ENCODE measurements around the gene POLR3H. TPM values are rescaled to one million over a fixed set of nuclear protein-coding genes. Genes with fewer than 3 reads are reported as not detected.
A peak's percentile ranks its signal among the peaks of the same experiment; 100 is the strongest.

The POLR3H gene
- total RNA-seq, 2 donors from 2014 or later, result 19.5 to 58.2 TPM

DNA sequence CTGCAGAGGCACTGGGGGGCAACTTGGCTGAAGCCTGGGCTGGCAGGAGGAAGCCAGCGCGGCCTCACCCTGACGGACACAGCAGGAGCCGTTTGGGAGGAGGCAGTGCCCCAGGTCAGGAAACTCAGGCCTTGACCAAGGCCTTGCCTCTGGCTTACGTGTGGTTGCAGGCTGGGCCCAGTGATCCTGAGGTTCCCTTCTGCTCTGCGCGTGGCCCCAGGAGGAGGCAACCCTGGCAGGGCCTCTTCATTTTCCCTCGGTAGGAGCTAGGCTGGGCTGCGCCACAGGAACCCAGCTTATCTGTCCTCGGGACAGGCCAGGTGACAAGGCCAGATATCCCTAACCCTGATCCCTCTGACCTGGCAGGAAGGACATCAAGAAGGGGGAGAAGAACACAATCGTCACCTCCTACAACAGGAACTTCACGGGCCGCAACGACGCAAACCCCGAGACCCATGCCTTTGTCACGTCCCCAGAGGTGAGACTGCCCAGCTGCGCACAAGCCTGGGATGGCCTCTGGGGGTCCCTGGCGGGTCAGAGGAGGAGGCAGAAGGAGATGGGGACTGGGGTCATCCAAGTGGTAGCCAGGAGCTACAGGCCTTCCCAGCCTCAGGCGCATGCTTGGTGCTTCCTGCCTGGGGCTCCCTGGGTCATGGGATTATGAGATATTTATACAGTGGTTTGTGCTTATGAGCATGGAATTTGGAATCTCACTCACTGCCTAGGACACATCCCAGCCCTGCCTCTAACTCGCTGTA, 20.6 kb downstream of the POLR3H start:
- no peak for ATAC-seq (replicated peaks)

DNA sequence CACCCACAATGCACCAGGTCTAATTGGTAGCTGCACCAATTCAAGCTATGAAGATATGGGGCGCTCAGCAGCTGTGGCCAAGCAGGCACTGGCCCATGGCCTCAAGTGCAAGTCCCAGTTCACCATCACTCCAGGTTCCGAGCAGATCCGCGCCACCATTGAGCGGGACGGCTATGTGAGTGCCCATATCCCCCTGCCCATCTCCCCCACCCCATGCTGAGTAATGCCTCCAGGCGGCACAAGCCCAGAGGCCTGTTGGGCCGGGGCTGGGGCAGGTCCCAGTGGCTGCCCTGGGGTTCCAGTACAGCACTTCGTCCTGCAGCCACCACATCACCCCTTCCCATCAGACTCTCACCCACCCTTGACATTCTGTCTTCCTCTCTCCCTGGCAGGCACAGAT, 21.5 kb downstream of the POLR3H start:
- Mint-ChIP-seq H3K9me3 (no peaks in the 10 kb centered on the region), H3K27ac (peak overlapping the region; percentile 42), H3K4me3 (no peak overlapping the region), H3K36me3 (ENCODE audit: low read depth) (peaks cover 59% of the 10 kb centered on the region), H3K27me3 (no peaks in the 10 kb centered on the region), H3K4me1 (no peaks in the 10 kb centered on the region)
- ATAC-seq (replicated peaks), result no peak

More for the DNA sequence above, 20.6 kb downstream of the POLR3H start:
- Mint-ChIP-seq H3K27me3 (no peaks in the 10 kb centered on the region), H3K9me3 (no peaks in the 10 kb centered on the region), H3K4me1 (no peaks in the 10 kb centered on the region), H3K36me3 (ENCODE audit: low read depth) (peaks cover 66% of the 10 kb centered on the region), H3K4me3 (no peak overlapping the region), H3K27ac (peak overlapping the region; percentile 54)

DNA sequence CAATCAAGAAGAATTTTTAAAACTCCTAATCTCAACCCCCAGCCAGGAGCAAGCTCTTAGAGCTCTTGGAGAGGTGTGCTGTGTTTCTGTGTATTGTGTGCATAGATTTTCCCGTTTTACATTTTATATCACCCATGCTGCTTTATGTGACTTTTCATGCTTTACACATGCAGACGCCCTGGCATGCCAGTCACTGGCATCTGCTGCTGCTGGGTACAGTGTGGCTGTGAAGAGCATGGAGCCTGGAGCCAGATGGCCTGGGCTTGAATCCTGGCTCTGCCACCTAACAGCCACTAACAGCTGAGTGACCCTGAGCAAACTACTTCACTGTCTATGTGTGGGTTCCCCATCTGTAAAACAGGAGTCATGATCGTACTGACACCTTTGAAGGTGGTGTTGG, 23.1 kb downstream of the POLR3H start:
- Mint-ChIP-seq H3K4me3 (no peak overlapping the region), H3K36me3 (ENCODE audit: low read depth) (peaks cover 45% of the 10 kb centered on the region), H3K27me3 (no peaks in the 10 kb centered on the region), H3K9me3 (no peaks in the 10 kb centered on the region), H3K27ac (no peak overlapping the region), H3K4me1 (no peaks in the 10 kb centered on the region)
- ATAC-seq (replicated peaks), result no peak

DNA sequence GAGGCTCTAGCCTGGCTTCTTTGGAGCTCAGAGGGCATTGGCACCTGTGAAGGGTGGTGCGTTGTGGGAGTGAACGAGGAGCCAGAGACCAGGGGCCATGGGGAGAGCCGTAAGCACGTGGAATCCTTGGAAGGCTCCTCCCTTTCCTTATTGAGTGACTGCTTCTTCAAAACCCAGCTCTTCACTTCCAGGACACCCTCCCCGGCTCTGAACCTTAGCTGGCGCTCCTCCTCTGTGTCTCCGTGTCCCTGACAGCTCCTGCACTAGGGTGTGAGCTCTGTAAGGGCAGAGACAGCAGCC, 26.3 kb downstream of the POLR3H start:
- H3K27me3 Mint-ChIP-seq, result no peaks in the 10 kb centered on the region
- H3K27ac Mint-ChIP-seq, result no peak overlapping the region
- H3K36me3 Mint-ChIP-seq (ENCODE audit: low read depth), result peaks cover 47% of the 10 kb centered on the region
- ATAC-seq (replicated peaks), result no peak
- H3K9me3 Mint-ChIP-seq, result no peaks in the 10 kb centered on the region
- H3K4me3 Mint-ChIP-seq, result no peak overlapping the region
- H3K4me1 Mint-ChIP-seq, result no peaks in the 10 kb centered on the region

DNA sequence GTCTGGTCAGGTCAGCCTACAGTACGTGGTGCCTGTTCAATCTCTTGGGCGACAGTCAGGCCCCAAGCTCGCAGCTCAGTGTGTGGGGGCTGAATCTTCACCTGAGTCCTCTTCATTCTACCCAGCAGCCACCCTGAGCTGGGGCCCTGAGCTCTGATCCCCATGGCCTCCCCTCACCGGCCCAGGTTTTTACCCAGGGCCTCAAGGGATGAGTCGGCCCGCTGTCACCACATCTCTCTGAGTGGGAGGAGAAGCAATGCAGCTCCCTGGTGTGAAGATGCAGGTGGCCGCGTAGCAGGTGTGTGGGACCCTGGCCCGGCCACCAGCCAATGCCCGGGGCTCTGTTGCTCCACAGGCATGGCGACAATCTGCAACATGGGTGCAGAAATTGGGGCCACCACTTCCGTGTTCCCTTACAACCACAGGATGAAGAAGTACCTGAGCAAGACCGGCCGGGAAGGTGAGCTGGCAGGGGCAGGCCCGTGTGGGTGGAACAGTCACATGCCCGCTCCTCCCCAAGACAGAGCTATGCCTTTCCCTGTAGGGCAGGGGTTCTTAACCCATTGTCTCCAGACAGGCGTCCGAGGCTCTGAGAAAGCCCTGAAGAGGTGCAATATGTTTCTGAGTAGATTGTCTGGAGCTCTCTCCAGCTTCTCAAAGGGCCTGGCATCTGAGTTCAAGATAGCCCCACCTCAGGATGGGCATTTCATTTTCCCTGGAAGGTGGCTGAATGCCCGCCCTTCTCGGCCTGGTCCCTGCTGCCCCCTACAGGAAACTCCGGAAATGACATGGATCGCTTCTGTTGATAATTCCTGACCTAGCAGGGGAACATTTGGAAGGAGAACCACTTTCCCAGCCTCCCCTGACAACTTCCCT, 26.9 kb downstream of the POLR3H start:
- peaks cover 47% of the 10 kb centered on the region for H3K36me3 Mint-ChIP-seq (ENCODE audit: low read depth)
- H3K4me3 Mint-ChIP-seq, result no peak overlapping the region
- no peaks in the 10 kb centered on the region for H3K9me3 Mint-ChIP-seq
- peak; percentile 59 for ATAC-seq (replicated peaks)
- peak overlapping the region; percentile 23 for H3K27ac Mint-ChIP-seq
- no peaks in the 10 kb centered on the region for H3K4me1 Mint-ChIP-seq
- no peaks in the 10 kb centered on the region for H3K27me3 Mint-ChIP-seq

DNA sequence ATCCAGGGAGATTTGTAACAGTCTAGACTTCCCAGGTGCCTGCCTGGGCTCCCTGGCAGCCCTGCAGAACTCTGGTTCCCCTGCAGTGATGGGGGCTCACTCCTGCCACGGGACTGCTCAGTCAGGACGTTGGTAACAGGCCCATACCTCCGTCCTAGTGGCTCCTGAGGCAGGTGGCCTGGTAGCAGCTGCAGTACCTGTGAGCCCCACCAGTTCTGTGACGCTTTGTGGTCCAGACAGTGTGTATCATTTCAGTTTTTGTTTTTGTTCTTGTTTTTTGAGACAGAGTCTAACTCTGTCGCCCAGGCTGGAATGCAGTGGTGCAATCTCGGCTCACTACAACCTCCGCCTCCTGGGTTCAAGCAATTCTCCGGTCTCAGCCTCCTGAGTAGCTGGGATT, 27.8 kb downstream of the POLR3H start:
- Mint-ChIP-seq H3K4me3 (no peak overlapping the region), H3K36me3 (ENCODE audit: low read depth) (peaks cover 53% of the 10 kb centered on the region), H3K27ac (no peak overlapping the region), H3K9me3 (no peaks in the 10 kb centered on the region), H3K4me1 (no peaks in the 10 kb centered on the region), H3K27me3 (no peaks in the 10 kb centered on the region)
- ATAC-seq (replicated peaks), result no peak

DNA sequence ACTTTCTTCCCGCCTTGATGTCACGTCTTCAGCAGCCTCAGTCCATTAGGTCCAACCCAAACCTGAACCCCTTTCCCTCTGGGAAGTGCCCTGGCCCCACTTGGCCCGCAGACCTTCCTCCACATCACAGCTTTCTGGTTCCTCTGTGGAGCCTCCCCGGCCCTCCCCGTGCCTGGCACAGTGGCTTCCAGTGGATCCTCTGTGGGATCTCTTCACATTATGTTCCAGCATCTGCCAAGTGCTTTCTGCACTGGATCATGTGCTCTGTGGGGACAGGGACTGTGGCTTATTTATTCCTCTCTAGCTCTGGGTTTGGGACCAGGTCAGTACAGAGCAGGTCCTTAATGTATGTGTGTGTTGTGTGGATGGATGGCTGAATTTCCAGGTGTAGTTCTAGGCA, 30.9 kb downstream of the POLR3H start:
- Mint-ChIP-seq H3K4me3 (no peak overlapping the region), H3K27ac (peak overlapping the region; percentile 28), H3K36me3 (ENCODE audit: low read depth) (peaks cover 54% of the 10 kb centered on the region), H3K4me1 (no peaks in the 10 kb centered on the region), H3K27me3 (no peaks in the 10 kb centered on the region), H3K9me3 (no peaks in the 10 kb centered on the region)
- ATAC-seq (replicated peaks), result no peak

DNA sequence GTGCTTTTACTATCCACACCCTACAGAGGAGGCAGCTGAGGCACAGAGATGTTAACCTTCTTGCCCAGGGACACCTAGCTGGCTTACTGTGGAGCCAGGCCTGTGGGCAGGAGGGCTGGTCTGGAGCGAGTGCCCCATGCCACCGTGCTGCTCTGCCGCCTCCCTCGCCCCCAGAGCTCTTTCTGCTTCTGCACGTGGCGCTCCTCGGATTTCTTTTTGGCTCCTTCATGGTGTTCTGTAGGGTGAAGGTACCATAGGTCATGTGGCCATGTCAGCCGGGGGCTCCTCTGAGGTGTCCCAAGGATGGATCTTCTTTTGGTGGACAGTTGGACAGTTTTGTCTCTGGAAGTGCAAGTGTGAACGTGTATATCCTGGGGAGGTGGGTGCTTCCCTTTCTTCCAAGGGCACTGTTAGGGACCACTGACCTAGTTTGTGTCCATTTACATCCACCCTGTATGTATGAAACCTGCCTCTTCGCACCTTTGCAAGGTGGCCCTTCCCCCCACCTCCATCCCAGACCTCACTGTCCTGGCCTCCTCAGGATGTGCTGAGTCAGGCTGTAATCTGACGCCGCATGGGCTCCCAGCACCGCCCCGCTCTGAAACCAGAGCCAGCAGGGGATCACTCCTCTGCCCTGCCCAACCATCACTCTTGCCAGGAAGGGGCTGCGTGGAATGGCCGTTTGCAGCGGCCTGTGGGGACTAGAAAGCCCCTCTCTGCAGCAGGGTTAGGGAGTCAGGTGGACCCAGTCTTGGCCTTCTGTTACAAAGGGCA, 31.7 kb downstream of the POLR3H start:
- Mint-ChIP-seq H3K4me1 (no peaks in the 10 kb centered on the region), H3K9me3 (no peaks in the 10 kb centered on the region)

DNA sequence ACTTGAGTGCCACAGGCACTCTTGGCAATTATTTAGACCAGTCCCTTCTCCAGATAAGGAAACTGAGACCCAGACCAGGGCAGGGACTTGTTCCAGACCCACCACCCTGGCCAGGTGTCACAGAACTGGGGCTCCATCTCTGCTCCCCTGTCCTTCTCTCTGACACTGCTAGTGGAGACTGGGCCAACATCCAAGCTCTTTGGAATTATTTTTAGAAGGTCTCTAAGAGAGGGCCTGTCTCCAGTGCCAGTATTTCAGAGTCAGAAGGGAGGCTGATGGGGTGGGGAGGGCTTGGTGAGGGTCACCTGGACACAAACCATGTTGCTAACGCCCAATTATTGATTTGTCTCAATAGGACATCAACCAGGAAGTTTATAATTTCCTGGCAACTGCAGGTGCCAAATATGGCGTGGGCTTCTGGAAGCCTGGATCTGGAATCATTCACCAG, 32.7 kb downstream of the POLR3H start:
- Mint-ChIP-seq H3K27ac (no peak overlapping the region), H3K9me3 (no peaks in the 10 kb centered on the region), H3K36me3 (ENCODE audit: low read depth) (peaks cover 68% of the 10 kb centered on the region), H3K4me3 (no peak overlapping the region), H3K4me1 (peaks cover 4% of the 10 kb centered on the region), H3K27me3 (no peaks in the 10 kb centered on the region)
- no peak for ATAC-seq (replicated peaks)

More for the DNA sequence above, 31.7 kb downstream of the POLR3H start:
- Mint-ChIP-seq H3K4me3 (no peak overlapping the region), H3K27ac (peak overlapping the region; percentile 46), H3K36me3 (ENCODE audit: low read depth) (peaks cover 62% of the 10 kb centered on the region), H3K27me3 (no peaks in the 10 kb centered on the region)
- ATAC-seq (replicated peaks), result no peak

DNA sequence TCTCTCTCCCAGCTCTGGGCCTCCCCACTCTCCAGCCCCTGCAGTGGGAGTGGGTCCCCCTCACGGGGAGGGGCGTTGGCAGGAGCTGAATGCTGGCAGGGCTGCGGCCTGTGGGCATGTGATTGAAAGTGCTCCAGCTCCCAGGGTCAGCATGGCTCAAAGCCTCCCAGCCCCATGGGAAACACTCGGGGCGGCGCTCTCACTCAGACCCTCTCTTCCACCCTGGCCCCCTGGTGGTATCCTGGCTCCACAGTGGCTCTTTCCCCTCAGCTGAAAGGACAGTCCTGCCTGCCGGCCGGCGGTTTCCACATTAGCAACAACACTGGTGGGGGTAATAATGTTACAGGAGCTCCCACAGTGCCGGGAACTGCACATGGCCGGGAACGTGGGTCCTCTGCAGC, 35.5 kb downstream of the POLR3H start:
- no peaks in the 10 kb centered on the region for H3K9me3 Mint-ChIP-seq
- no peak overlapping the region for H3K27ac Mint-ChIP-seq
- ATAC-seq (replicated peaks), result no peak
- H3K27me3 Mint-ChIP-seq, result no peaks in the 10 kb centered on the region
- peaks cover 4% of the 10 kb centered on the region for H3K4me1 Mint-ChIP-seq
- H3K4me3 Mint-ChIP-seq, result no peak overlapping the region
- H3K36me3 Mint-ChIP-seq (ENCODE audit: low read depth), result peaks cover 69% of the 10 kb centered on the region

DNA sequence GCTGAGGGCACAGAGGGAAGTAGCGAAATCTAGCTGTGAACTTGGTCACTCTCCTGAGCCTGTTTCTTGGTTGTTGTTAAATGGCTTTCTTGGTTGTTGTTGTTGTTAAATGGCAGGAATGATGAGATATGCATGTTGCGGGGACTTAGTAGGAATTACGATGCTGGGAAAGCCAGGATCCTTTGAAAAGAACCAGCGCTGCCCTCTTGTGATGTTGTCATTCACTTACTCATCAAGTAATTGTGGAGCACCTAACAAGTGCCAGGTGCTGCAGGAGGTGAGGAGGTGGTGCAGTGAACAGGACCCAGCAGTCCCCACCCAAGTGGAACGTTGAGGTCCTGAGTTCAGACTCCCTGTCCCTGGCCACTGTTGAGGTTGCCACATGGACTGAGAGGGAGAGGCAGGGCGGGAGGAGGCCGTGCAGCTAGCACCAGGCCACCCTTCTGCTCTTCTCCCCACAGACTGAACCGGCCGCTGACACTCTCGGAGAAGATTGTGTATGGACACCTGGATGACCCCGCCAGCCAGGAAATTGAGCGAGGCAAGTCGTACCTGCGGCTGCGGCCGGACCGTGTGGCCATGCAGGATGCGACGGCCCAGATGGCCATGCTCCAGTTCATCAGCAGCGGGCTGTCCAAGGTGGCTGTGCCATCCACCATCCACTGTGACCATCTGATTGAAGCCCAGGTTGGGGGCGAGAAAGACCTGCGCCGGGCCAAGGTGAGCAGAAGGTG, 36.8 kb downstream of the POLR3H start:
- H3K27me3 Mint-ChIP-seq, result no peaks in the 10 kb centered on the region
- no peak overlapping the region for H3K4me3 Mint-ChIP-seq
- peaks cover 69% of the 10 kb centered on the region for H3K36me3 Mint-ChIP-seq (ENCODE audit: low read depth)
- H3K9me3 Mint-ChIP-seq, result no peaks in the 10 kb centered on the region
- no peak for ATAC-seq (replicated peaks)
- peaks cover 4% of the 10 kb centered on the region for H3K4me1 Mint-ChIP-seq
- H3K27ac Mint-ChIP-seq, result peak overlapping the region; percentile 46

DNA sequence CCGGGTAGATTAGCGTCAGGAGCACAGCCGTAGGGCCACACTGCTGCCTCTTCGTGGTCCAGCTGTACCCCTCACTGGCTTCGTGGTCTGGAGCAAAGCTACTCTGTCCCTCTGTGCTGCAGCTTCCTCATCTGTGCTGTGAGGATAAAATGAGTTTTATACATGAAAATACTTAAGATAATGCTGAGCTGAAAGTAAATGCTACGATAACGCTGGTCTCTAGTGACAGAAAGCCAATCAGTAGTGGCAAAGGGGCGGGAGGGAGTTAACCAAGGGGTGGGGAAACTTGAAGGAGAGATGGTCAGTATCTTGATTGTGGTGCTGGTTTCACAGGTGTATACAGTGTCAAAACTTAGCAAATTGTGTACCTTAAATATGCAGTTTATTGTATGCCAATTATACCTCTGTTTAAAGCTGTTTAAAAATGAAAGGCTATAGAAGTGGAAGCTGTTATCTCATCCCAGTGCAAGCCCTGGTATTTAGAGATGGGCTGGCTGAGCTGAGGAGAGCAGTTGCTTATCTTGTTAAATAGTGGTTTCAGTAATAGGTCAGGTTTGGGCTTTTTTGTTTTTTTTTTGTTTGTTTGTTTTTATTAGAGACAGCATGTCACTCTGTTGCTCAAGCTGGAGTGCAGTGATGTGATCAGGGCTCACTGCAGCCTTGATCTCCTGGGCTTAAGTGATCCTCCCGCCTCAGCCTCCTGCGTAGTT, 38.6 kb downstream of the POLR3H start:
- Mint-ChIP-seq H3K9me3 (no peaks in the 10 kb centered on the region), H3K4me1 (peaks cover 4% of the 10 kb centered on the region), H3K36me3 (ENCODE audit: low read depth) (peaks cover 80% of the 10 kb centered on the region), H3K27ac (no peak overlapping the region), H3K27me3 (no peaks in the 10 kb centered on the region), H3K4me3 (no peak overlapping the region)
- ATAC-seq (replicated peaks), result no peak

DNA sequence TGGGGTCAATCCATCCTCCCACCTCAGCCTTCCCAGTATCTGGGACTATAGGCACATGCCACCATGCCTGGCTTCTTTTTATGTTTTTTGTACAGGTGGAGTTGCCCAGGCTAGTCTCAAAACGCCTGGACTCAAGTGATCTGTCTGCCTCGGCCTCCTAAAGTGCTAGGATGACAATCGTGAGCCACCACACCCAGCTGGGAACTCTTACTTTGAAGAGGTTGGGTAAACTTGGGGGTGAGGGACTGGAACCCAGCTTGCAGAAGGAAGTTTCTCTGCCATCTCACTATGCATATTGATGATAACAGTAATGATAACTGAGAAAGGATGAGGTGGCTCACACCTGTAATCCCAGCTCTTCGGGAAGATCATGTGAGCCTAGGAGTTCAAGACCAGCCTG, 39.5 kb downstream of the POLR3H start:
- peaks cover 88% of the 10 kb centered on the region for H3K36me3 Mint-ChIP-seq (ENCODE audit: low read depth)
- H3K9me3 Mint-ChIP-seq, result no peaks in the 10 kb centered on the region
- no peak overlapping the region for H3K4me3 Mint-ChIP-seq
- peak overlapping the region; percentile 50 for H3K27ac Mint-ChIP-seq
- no peaks in the 10 kb centered on the region for H3K27me3 Mint-ChIP-seq
- no peak for ATAC-seq (replicated peaks)
- H3K4me1 Mint-ChIP-seq, result peaks cover 4% of the 10 kb centered on the region
